Raji (cell line): ENCODE data around the gene OR6C74.

Experiments
- POLR2A ChIP-seq: IDR thresholded peaks from 2 replicates; pipeline ENCODE4 v1.6.1; 2011; ENCODE audit warnings: low read depth, low read length, control low read depth; ENCODE audit not compliant: insufficient read depth

Gene OR6C74

GRCh38 chr12:55244309-55244708, at the start of gene OR6C74:
Gene OR6C74, plus strand, starts transcription at chr12:55244609. Its CDS starts 2,679 bp downstream, at chr12:55247288.
- no peak for TF ChIP-seq POLR2A

GRCh38 chr12:55220725-55221124, 23.7 kb upstream of the OR6C74 start, which contains the start of gene OR10A7:
Gene OR10A7, plus strand, starts transcription at chr12:55221025. Its CDS starts 0 bp downstream, at chr12:55221025.
- TF ChIP-seq POLR2A: no peak

DNA sequence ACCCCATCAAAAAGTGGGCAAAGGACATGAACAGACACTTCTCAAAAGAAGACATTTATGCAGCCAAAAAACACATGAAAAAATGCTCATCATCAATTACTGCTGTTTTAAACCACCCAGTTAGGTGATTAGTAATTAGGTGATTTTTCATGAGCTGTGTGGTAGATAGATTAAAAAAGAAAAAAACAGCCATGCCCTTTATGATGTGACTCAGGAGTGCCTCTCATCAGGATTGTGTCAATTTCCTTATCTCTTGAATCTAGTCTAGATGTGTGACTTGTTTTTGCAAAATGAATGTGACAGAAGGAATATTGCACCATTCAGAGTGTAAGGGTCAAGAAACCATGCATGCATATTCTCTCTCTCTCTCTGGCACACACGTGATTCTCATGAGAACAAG, 17.9 kb upstream of the OR6C74 start:
- no peak for TF ChIP-seq POLR2A

DNA sequence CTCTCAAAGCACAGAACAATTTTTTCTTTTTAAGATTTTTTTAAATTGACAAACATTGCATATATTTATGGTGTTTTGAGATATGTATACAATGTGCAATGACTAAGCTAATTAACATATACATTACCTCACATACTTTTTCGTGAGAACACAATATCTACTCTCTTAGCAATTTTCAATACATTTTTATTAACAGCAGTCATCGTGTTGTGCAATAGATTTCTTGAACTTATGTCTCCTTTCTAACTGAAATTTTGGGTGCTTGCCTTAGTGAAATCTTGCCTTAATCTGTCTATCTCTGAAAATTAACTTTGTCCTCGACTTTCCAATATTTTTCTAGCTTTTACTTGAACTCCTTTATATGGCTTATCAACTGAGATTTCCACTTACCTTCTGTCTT, 16.8 kb upstream of the OR6C74 start:
- TF ChIP-seq POLR2A: no peak

DNA sequence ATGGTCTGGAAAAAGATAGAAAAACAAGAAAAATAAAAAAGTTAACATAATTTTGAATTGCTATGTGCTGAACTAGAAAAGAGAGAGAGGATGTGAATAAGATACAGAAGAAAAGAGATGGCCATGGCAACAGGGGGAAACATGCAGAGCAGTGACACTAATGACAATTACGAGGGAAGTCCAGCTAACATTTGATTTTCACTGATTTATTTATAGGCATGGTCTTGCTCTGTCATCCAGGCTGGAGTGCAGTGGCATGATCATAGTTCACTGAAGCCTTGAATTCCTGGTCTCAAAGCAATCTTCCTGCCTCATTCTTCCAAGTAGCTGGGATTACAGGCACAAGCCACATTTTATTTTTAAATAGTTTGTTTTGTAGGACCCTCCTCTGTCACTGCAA, 1.8 kb downstream of the OR6C74 start:
- no peak for TF ChIP-seq POLR2A

DNA sequence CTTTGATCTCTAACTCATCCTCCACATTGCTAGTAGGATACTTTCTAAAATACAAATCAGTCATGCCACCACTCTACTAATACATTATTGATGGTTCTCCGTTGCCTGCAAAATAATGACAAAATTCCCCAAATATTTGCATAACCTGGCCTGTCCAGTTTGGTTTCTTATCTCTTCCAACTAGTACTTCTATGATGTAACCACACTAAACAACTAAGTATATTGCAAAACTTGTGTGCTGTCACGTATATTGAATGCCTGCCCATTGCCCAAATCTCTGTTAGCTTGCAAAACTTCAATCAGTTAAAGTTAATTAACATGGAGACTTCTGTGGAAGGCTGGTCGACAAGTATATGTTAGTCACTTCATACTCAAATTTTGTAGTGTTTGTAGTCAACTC, 6.5 kb downstream of the OR6C74 start:
- no peak for TF ChIP-seq POLR2A

DNA sequence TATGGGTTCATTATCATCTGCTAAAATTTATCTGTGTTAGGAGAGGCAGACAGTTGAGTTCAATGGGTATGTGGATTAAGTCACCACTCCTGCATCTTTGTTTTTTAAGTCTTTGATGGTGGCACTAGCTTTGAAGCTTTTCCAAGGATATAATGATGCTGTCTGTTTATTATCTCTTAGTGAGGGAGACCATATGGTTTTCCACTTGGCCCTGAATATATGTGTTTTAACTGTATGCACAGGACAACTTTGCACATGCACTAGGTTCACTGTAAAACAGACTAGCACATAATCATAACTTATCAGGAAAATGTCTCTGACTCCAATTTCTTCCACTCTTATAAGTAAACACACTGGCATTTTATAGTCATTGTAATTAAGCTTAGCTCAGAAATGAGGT, 8.9 kb downstream of the OR6C74 start:
- no peak for TF ChIP-seq POLR2A

- no peak for TF ChIP-seq POLR2A
Observed at GRCh38 chr12:55256831-55257230, 12.4 kb downstream of the OR6C74 start.

DNA sequence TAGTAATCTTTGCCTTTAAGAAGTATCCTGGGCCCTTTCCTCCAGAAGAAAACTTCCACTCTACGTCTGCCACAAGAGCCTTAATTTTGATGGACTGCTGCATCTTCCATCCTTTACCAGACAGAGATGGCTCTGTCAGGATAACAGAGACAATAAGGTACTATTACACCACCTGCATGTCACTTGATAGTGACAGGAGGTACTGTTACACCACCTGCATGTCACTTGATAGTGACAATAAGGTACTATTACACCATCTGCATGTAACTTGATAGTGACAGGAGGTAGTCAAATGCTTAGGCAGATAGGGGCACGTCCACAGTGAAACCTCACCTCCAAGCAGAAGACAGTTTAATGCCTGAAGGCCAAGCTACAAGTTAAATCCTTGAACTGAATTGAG, 13.9 kb downstream of the OR6C74 start:
- TF ChIP-seq POLR2A: no peak

DNA sequence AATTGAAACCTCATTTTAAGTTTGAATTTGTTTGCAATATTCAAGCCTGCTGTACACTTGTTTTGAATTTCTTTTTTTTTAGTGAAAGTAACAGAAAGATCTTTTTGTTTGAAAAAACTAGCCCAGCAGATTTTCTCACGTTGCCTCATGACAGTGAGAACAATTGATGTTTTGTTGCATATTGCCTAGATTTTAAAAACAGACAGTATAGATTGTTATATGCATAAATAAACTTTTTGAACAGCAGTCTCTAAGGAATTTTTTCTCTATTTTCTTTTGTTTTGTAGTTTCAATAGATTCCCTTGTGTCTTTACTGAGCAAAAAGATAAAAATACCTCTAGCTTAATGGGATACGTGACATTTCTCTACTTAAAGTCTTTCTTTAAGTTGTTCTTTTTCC, 36.6 kb downstream of the OR6C74 start:
- no peak for TF ChIP-seq POLR2A

- no peak for TF ChIP-seq POLR2A
Observed at GRCh38 chr12:55289999-55290398, 45.6 kb downstream of the OR6C74 start.
